Erythroblast (primary cell): ENCODE measurements around the gene ITPA.

Experiments used
- DNase-seq, 2 experiments: peaks; one replicate each; lab custom pipeline; 2025; lab: John Stamatoyannopoulos, UW
- GATA1 ChIP-seq: IDR thresholded peaks from 2 replicates; pipeline ENCODE4 v1.6.1; 2011; ENCODE audit warnings: low read depth, mild to moderate bottlenecking, control low read depth, low read length, moderate library complexity
- POLR2A ChIP-seq: IDR thresholded peaks from 2 replicates; pipeline ENCODE4 v1.6.1; 2011; ENCODE audit warnings: mild to moderate bottlenecking, low read length

The ITPA gene

DNA sequence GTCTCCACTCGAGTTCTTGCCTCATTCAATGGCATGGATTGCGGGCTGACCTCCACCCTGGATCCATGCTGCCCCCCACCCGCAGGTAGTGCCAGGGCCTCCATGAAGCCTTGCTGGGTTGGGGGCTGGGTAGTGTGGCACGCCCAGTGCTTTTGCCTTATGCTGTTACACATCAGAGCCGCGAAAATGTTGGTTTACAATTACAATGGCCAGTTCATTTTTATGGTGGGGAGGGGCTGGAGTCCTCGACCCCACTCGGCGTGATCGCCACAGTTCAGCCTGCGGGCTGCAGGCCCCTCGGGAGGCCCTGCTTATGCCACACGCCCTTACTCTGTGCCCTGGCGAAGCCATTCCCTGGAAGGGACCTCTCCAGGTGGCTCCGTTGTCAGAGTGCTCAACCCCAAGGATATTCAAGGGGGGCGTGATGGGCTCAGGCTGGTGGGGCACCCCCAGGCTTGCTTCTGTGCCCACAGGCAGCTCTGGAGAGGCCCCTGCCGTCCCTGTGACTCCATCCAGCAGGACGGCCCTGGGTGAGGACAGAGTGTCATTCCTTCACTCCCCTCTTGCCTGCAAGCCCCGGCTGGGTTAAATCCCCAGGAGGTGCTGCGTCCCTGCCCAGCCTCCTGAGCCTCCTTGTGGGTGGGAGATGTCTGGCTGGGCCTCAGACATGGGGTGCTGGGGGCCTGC is 14.8 kb downstream of the ITPA start:
- no peak for DNase-seq
- TF ChIP-seq POLR2A (no peak), GATA1 (no peak)

DNA sequence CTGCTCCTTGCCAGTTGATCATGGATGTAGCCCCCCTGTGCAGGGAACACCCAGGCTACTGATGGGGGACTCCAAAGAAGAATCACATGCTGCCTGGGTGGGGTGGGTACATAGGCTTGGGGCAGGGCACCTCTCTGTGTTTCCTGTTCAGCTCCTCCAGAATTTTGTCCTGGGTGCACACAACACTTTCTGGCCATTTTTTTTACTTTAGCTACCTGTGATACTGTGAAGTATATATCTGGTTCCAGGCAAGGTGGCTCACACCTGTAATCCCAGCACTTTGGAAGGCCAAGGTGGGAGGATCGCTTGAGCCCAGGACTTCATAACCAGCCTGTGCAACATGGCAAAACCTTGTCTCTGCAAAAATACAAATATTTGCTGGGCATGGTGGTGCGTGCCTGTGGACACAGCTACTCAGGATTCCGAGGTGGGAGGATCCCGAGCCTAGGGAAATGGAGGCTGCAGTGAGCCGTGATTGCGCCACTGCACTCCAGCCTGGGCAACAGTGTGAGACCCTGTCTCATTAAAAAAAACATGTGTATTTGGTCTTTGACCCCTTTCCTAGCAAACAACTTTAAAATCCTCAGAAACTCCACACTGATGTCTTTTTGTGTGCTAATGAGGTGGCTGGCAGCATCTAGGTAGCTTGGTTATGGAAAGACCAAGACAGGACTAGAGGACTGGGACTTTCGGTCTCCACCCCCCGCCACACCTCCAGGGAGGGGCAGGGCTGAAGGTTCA is 15.6 kb downstream of the ITPA start:
- DNase-seq = no peak
- TF ChIP-seq GATA1 (no peak), POLR2A (no peak)

DNA sequence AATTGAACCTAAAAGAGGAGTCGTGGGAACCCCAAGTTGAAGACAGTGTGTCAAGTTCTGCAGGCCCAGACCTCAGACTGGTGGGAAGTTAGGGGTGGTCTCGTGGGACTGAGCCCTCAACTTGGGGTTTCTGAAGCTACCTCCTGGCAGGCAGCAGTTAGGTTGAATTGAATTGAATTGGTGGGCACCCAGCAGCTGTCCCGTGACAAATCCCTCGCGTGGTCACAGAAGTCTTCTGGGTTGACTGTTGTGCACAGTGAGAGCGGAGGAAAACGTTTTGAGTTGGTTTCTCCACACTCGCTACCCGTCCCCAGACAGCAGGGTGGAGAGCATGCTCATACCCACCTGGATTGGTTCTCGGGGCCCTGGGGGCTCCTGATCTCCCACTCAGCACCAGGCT is 16.8 kb downstream of the ITPA start:
- no peak for TF ChIP-seq GATA1
- TF ChIP-seq POLR2A = no peak
- DNase-seq = no peak

DNA sequence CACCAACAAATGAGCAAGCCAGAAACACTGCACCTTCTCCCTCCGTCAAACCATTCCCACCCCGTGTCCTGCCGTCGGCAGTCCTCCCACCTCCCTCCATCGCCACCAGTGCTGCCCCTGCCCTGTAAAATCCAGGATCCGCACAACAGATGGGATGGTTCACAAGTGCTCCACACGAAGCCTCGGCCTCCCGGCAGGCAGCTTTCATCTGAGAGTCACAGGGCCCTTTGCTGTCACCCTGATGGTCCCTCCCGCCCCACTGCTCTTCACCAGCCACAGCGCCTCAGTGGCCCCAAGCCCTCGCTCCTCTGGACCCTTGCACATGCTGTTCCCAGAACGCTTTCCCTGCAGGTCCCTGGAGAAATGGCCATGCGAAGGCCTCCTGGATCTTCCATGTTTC is 17.6 kb downstream of the ITPA start:
- TF ChIP-seq GATA1 = no peak
- no peak for TF ChIP-seq POLR2A
- DNase-seq = no peak

DNA sequence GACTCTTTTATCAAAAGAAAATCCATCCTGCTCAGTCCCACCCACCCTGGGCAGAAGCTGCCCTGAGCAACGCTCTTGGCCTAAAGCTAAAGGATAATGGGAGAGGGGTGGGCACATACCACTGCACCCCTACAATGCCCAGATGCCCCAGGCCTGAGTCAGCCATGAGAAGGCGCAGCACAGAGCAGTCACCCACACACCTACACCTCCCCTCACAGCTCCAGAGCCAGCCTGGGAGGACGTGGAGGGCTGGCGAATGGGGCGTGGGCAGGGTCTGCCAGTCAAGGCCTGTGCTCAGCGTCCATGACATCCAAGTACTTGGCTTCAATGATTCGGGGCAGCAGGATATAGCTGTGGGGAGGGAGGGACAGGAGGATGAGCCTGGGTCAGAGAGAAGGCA is 18.2 kb downstream of the ITPA start:
- no peak for TF ChIP-seq GATA1
- TF ChIP-seq POLR2A = no peak
- DNase-seq = no peak

DNA sequence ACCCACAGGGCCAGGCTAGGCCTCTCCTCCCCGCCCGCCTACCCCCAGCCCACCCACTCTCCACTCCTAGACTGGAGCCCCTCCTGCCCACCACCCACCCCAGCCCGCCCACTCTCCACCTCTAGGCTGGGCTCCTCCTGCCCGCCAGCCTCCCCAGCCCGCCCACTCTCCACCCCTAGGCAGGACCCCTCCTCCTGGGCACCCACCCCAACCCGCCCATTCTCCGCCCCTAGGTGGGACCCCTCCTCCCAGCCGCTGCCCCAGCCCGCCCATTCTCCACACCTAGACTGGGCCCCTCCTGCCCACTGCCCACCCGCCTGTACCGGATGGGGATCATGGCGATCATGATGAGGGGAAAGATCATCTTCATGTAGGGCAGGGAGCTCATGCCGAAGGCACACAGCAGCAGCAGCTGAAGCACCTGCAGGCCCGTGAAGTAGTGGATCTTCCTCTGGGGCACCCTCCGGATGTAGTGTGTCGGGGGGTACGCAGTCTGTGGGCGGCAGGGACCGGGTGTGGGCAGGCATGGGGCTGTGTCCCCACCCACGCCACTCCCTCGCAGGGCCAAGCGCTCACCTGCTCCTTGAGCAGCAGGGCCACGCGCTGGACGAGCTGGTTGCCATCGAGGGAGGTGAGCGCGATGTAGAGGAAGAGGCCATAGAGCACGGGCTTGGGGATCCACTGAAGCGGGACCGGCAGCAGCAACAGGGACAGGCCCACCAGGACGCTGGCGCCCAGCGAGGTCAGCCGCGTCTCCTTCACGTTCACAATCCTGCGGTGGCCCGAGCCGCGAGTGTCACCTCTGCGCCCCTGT is 18.8 kb downstream of the ITPA start:
- DNase-seq = no peak
- TF ChIP-seq GATA1 = no peak
- no peak for TF ChIP-seq POLR2A

DNA sequence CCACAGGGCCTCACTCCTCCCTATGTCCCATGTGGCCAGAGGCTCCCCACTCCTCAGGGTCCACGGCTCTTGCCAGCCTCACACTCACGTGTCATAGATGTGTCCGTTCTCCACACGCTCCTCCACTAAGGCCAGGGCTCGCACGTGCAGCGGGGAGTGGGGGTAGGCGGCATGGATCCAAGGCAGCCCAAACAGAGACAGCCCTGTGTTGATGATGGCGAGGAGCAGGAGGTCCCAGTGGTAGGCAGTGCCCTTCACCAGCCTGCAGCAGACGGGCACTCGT is 19.4 kb downstream of the ITPA start:
- no peak for DNase-seq
- no peak for TF ChIP-seq POLR2A
- no peak for TF ChIP-seq GATA1

DNA sequence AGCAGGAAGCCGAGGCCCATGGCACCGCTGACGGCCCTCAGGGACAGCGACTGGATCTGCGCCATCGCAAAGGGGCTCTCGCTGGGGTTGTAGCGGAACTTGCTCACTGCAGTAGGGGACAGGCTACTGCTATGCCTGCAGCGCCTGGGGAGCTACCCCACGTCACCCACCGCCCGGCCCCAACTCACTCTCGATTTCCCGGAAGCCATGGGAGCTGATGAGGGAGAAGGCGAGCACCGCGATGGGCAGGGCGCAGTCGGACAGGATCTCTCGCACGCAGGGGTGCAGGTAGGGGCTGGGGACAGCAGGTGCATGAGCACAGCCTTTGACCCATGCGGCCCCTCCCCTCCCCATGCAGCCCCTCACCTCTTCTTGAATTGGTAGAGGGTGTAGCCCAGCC is 19.9 kb downstream of the ITPA start:
- no peak for DNase-seq
- TF ChIP-seq POLR2A = no peak
- no peak for TF ChIP-seq GATA1

DNA sequence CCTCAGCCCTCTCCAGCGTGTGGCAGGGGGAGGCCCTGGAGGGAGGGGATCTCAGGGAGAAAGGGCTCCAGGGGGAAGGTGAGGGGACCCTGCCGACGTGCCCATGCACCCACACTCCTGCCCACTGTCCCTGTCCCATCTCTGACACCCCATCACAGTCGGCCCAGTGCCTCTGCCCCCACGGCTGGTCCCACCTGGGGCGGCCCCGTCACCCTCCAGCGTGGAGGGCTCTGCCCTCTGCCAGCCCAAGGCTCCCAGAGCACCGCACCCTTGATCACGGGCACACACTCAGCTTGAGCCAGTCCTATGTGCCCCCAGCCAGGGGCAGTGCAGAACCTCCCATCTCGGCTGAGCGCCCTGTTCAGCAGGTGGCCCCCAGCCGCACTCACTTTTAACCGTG is 20.5 kb downstream of the ITPA start:
- TF ChIP-seq POLR2A (no peak), GATA1 (no peak)
- DNase-seq = no peak

DNA sequence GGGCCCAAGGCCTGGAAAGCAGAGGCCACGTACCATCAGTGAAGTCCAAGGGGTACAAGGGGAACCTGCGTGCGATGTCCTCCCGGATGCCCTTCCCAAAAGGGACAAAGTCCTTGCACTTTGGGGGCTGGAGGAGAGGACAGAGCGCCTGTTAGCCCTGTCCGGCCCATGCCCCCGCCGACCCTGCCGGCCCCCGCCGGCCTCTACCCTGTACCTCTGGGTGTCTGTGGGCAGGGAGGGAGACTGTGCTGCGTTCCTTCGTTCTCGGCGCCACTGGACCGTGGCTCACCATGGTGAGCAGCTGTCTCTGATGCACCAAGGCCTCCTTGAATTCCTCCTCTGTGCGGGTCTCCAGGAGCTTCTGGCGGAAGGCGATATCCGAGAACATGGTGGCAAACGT is 21.8 kb downstream of the ITPA start:
- no peak for DNase-seq
- TF ChIP-seq POLR2A = no peak
- no peak for TF ChIP-seq GATA1

DNA sequence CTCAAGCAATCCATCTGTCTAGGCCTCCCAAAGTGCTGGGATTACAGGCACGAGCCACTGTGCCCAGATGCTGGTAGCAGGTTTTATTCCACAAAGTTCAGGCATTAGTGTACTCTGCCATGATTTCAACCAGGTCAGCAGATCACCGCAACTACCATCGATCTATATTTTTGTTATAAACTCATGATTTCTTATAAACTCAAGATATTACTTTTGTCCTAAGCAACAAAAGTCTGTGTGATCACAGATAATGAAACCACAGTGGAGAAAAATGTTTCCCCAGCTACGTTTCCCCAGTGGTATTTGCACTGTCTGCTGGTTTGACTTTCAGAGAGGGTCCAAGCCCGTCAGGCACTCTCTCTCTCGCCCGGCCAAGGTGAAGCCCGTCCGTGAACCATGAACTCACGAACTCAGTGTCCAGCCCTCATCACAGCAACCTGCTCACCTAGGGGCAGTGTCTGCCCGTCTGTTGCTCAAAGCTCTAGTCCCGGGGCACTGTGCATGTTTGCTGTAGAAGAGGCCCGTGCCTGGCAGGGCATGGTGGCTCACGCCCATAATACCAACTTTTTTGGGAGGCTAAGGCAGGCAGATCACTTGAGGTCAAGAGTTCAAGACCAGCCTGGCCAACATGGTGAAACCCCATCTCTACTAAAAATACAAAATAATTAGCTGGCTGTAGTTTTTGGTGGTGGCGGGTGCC is 22.7 kb downstream of the ITPA start:
- no peak for DNase-seq
- no peak for TF ChIP-seq GATA1
- TF ChIP-seq POLR2A = no peak

DNA sequence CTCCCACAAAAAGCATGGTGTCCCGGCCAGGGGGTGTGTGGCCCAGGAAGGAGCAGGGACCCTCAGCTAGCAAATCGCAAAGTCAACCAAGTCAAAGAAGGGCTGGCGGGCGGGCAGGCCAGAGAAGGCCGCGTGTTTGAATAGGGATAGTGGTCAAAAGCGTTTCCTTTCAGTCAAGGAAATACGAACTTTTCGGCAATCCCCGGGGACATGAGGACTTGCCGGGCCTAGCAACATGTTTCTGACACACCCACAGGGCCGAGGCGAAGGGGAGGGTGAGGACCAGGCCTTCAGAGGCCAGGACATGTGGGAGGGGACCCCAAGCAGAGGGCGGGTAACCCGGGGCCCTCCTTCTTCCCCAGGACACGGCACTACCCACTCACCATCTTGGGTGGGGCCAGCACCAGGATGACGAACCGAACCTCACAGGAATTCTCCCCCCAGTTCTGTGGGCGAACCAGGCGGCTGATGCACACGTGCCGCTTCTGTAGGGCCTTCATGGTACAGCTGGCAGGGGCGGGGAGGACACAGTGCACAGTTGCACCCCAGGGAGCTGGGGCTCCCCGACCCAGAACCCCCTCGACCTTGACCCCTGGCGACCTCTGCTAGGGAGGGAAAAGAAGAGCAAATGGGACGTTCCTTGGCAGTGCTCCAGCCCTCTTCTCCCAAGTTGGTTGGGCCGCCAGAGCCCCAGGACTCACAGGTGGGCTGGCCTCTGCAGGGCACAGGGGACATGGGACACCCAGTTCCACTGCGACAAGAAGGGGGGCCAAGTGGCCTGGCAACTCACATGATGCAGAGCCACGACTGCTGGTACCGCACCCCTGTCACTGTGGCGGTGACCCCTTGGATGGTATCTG is 24.1 kb downstream of the ITPA start:
- DNase-seq = no peak
- no peak for TF ChIP-seq POLR2A
- no peak for TF ChIP-seq GATA1

DNA sequence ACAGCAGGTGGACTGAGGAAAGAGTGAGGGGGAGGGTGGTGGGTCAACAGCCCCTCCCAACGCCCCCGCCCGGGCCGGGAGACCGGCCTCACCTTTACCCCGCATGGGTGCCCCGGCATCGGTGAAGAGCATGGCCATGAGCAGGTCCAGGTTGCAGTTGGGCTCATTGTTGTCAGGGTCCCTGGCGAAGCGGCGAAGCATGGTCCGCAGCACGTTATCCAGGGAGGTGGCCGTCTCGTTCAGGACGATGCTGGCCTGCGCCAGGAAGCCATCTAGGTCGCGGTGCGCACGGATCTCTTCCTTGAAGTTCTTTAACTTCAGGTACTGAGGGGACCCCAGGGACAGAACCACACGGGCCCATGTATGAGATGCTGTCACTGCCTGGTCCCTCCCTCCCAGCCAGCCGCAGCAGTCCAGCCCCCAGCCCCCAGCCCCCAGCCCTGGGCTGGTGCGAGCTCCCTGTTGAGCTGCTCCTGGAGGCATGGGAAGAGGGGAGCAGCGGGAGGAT is 24.7 kb downstream of the ITPA start:
- no peak for DNase-seq
- TF ChIP-seq POLR2A (no peak), GATA1 (no peak)
